HTERT RPE-1 (cell line): ENCODE results near the gene HTT.

Experiments used
- in situ Hi-C: fragments of 300-500 bp; cut with MboI; formaldehyde crosslinking; loops from 4 replicates; pipeline ENCODE4 v1.14.3; 2020; ENCODE audit warnings: low sequenced_read_pairs

HTT gene

GRCh38 chr4:3261411-3262207, 187.1 kb downstream of the HTT start:
- in situ Hi-C loops: no loop called here

- in situ Hi-C loops: no loop called here
These were observed 187.9 kb downstream of the HTT start for GRCh38 chr4:3262208-3263052.

GRCh38 chr4:3263053-3263875, 188.8 kb downstream of the HTT start:
- in situ Hi-C loops: no loop called here

GRCh38 chr4:3263876-3264193, 189.4 kb downstream of the HTT start:
- in situ Hi-C loops: no loop called here

GRCh38 chr4:3266076-3266475, 191.6 kb downstream of the HTT start:
- in situ Hi-C loops: no loop called here

- in situ Hi-C loops: no loop called here
These were observed 193.3 kb downstream of the HTT start for GRCh38 chr4:3267576-3268394.

- in situ Hi-C loops: no loop called here
These were observed 194.1 kb downstream of the HTT start for GRCh38 chr4:3268395-3269104.

- in situ Hi-C loops: no loop called here
These were observed 194.8 kb downstream of the HTT start for GRCh38 chr4:3269105-3269927.

GRCh38 chr4:3269991-3270611, 195.6 kb downstream of the HTT start:
- in situ Hi-C loops: no loop called here

- in situ Hi-C loops: no loop called here
These were observed 196.7 kb downstream of the HTT start for GRCh38 chr4:3271131-3271530.

GRCh38 chr4:3276986-3277385, 202.5 kb downstream of the HTT start:
- in situ Hi-C loops: no loop called here

GRCh38 chr4:3280466-3280865, 206.0 kb downstream of the HTT start:
- in situ Hi-C loops: no loop called here

GRCh38 chr4:3283483-3283882, 209.0 kb downstream of the HTT start:
- in situ Hi-C loops: no loop called here

GRCh38 chr4:3283916-3284315, 209.4 kb downstream of the HTT start:
- in situ Hi-C loops: no loop called here

GRCh38 chr4:3284734-3285557, 210.5 kb downstream of the HTT start:
- in situ Hi-C loops: no loop called here

- in situ Hi-C loops: no loop called here
These were observed 211.3 kb downstream of the HTT start for GRCh38 chr4:3285558-3286334.
